22Rv1 (cell line): Measurements from ENCODE around the gene KIF25.

Experiments used
- ZFX ChIP-seq: fragments of 450-650 bp; IDR thresholded peaks from 2 replicates; pipeline ENCODE4 v1.6.1; 2017; ENCODE audit warnings: antibody characterized with exemption, borderline replicate concordance
- TF ChIP-seq, protein P1 (sequence below): fragments of 450-650 bp; IDR thresholded peaks from 2 replicates; pipeline ENCODE4 v1.5.1; 2017; ENCODE audit warnings: mild to moderate bottlenecking

- TF ChIP-seq, protein P1, sequence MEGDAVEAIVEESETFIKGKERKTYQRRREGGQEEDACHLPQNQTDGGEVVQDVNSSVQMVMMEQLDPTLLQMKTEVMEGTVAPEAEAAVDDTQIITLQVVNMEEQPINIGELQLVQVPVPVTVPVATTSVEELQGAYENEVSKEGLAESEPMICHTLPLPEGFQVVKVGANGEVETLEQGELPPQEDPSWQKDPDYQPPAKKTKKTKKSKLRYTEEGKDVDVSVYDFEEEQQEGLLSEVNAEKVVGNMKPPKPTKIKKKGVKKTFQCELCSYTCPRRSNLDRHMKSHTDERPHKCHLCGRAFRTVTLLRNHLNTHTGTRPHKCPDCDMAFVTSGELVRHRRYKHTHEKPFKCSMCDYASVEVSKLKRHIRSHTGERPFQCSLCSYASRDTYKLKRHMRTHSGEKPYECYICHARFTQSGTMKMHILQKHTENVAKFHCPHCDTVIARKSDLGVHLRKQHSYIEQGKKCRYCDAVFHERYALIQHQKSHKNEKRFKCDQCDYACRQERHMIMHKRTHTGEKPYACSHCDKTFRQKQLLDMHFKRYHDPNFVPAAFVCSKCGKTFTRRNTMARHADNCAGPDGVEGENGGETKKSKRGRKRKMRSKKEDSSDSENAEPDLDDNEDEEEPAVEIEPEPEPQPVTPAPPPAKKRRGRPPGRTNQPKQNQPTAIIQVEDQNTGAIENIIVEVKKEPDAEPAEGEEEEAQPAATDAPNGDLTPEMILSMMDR = no peak
- no peak for TF ChIP-seq ZFX
Measured at GRCh38 chr6:167951781-167952511, 45.5 kb upstream of the KIF25 start.
